SJSA1 (cell line): ENCODE measurements around the gene HIP1. TPM values are rescaled to one million over a fixed set of nuclear protein-coding genes. Genes with fewer than 3 reads are reported as not detected.
A peak's percentile ranks its signal among the peaks of the same experiment; 100 is the strongest.
"Not testable (repeated sequence)": the region's sequence is repeated elsewhere in the genome, so short reads cannot be mapped to it uniquely, and the experiment has no call there.

Experiments used
- DNase-seq, 2 experiments: peaks; one replicate each; pipeline ENCODE4 v3.0.0-alpha.2; 2015 to 2020; ENCODE audit warnings: low spot score in 2 of 2, low read depth in 1 of 2
- H3K27ac ChIP-seq: fragments of 250-450 bp; sonication (Bioruptor Pico); 2 replicates; pipeline ENCODE4 v1.5.1; 2020; ENCODE audit warnings: mild to moderate bottlenecking, moderate library complexity
- H3K27me3 ChIP-seq: fragments of 250-450 bp; sonication (Bioruptor Pico); replicated peaks from 2 replicates; pipeline ENCODE4 v1.5.1; 2020; ENCODE audit warnings: mild to moderate bottlenecking, moderate library complexity
- H3K36me3 ChIP-seq: fragments of 250-450 bp; sonication (Bioruptor Pico); 2 replicates; pipeline ENCODE4 v1.5.1; 2020; ENCODE audit warnings: mild to moderate bottlenecking
- H3K4me1 ChIP-seq: fragments of 250-450 bp; sonication (Bioruptor Pico); replicated peaks from 2 replicates; pipeline ENCODE4 v1.6.1; 2021; ENCODE audit warnings: mild to moderate bottlenecking
- H3K4me3 ChIP-seq: fragments of 250-450 bp; sonication (Bioruptor Pico); 2 replicates; pipeline ENCODE4 v1.5.1; 2020; ENCODE audit warnings: mild to moderate bottlenecking
- H3K9me3 ChIP-seq: fragments of 250-450 bp; sonication (Bioruptor Pico); replicated peaks from 2 replicates; pipeline ENCODE4 v1.5.1; 2020; ENCODE audit warnings: mild to moderate bottlenecking
- total RNA-seq: library from RNA; depleted of rRNA; stranded (reverse); fragments of >200 nt; shearing (Covaris generic); gene quantifications from 2 replicates; pipeline ENCODE4 v1.2.3, GENCODE V29; 2014

Gene HIP1
- total RNA-seq, 1 experiment from 2014 or later, result 24.7 TPM

- H3K4me1 ChIP-seq, result no peaks in the 10 kb centered on the region
- no peak overlapping the region for H3K4me3 ChIP-seq
- peaks cover 6% of the 10 kb centered on the region for H3K36me3 ChIP-seq
- H3K27ac ChIP-seq, result no peak overlapping the region
- DNase-seq, result no peak
- no peaks in the 10 kb centered on the region for H3K27me3 ChIP-seq
- no peaks in the 10 kb centered on the region for H3K9me3 ChIP-seq
These were observed 130.2 kb downstream of the HIP1 start for GRCh38 chr7:75608451-75609122.

- H3K36me3 ChIP-seq, result peaks cover 6% of the 10 kb centered on the region
- no peaks in the 10 kb centered on the region for H3K4me1 ChIP-seq
- no peaks in the 10 kb centered on the region for H3K27me3 ChIP-seq
- H3K9me3 ChIP-seq, result no peaks in the 10 kb centered on the region
- no peak overlapping the region for H3K4me3 ChIP-seq
- DNase-seq, result no peak
- no peak overlapping the region for H3K27ac ChIP-seq
These were observed 134.3 kb downstream of the HIP1 start for GRCh38 chr7:75604408-75604807.

- H3K27ac ChIP-seq, DNase-seq, H3K36me3 ChIP-seq, H3K4me1 ChIP-seq, H3K4me3 ChIP-seq, H3K27me3 ChIP-seq, H3K9me3 ChIP-seq: not testable (repeated sequence)
These were observed 135.9 kb downstream of the HIP1 start for GRCh38 chr7:75602831-75603230.

- Histone ChIP-seq H3K4me3 (no peak overlapping the region), H3K9me3 (no peaks in the 10 kb centered on the region), H3K36me3 (peaks cover 5% of the 10 kb centered on the region), H3K27ac (no peak overlapping the region), H3K4me1 (peaks cover 8% of the 10 kb centered on the region), H3K27me3 (no peaks in the 10 kb centered on the region)
- DNase-seq, result no peak
These were observed 137.2 kb downstream of the HIP1 start for GRCh38 chr7:75601539-75601938.

GRCh38 chr7:75600748-75601147 is 138.0 kb downstream of the HIP1 start:
- H3K9me3 ChIP-seq, H3K27ac ChIP-seq, H3K36me3 ChIP-seq, H3K4me3 ChIP-seq, H3K27me3 ChIP-seq, DNase-seq: not testable (repeated sequence)
- H3K4me1 ChIP-seq, result peaks cover 11% of the 10 kb centered on the region

- no peak for DNase-seq
- Histone ChIP-seq H3K27me3 (no peaks in the 10 kb centered on the region), H3K9me3 (no peaks in the 10 kb centered on the region), H3K4me3 (no peak overlapping the region), H3K4me1 (peaks cover 11% of the 10 kb centered on the region), H3K36me3 (peaks cover 8% of the 10 kb centered on the region), H3K27ac (no peak overlapping the region)
These were observed 139.4 kb downstream of the HIP1 start for GRCh38 chr7:75599244-75599781.

GRCh38 chr7:75596727-75597614 is 141.8 kb downstream of the HIP1 start:
- H3K27ac ChIP-seq, result no peak overlapping the region
- H3K27me3 ChIP-seq, result no peaks in the 10 kb centered on the region
- peaks cover 11% of the 10 kb centered on the region for H3K4me1 ChIP-seq
- peaks cover 13% of the 10 kb centered on the region for H3K36me3 ChIP-seq
- no peaks in the 10 kb centered on the region for H3K9me3 ChIP-seq
- no peak overlapping the region for H3K4me3 ChIP-seq
- peak in 1 of 2 experiments; percentile 19 for DNase-seq

- Histone ChIP-seq H3K27ac (no peak overlapping the region), H3K9me3 (no peaks in the 10 kb centered on the region), H3K27me3 (no peaks in the 10 kb centered on the region), H3K4me3 (no peak overlapping the region), H3K4me1 (peaks cover 11% of the 10 kb centered on the region), H3K36me3 (peaks cover 21% of the 10 kb centered on the region)
- no peak for DNase-seq
These were observed 143.0 kb downstream of the HIP1 start for GRCh38 chr7:75595766-75596165.

GRCh38 chr7:75593500-75594184 is 145.1 kb downstream of the HIP1 start:
- Histone ChIP-seq H3K36me3 (peaks cover 18% of the 10 kb centered on the region), H3K4me1 (peaks cover 11% of the 10 kb centered on the region)
- not testable (repeated sequence) for DNase-seq, H3K4me3 ChIP-seq, H3K27me3 ChIP-seq, H3K9me3 ChIP-seq, H3K27ac ChIP-seq

GRCh38 chr7:75591467-75592255 is 147.1 kb downstream of the HIP1 start:
- Histone ChIP-seq H3K27me3 (no peaks in the 10 kb centered on the region), H3K36me3 (peaks cover 16% of the 10 kb centered on the region), H3K4me1 (peaks cover 4% of the 10 kb centered on the region), H3K9me3 (no peaks in the 10 kb centered on the region), H3K4me3 (no peak overlapping the region), H3K27ac (no peak overlapping the region)
- no peak for DNase-seq

GRCh38 chr7:75590373-75591005 is 148.3 kb downstream of the HIP1 start:
- Histone ChIP-seq H3K27me3 (no peaks in the 10 kb centered on the region), H3K27ac (no peak overlapping the region), H3K36me3 (peaks cover 20% of the 10 kb centered on the region), H3K4me3 (no peak overlapping the region), H3K9me3 (no peaks in the 10 kb centered on the region), H3K4me1 (no peaks in the 10 kb centered on the region)
- no peak for DNase-seq

- Histone ChIP-seq H3K4me1 (no peaks in the 10 kb centered on the region), H3K36me3 (peaks cover 25% of the 10 kb centered on the region), H3K9me3 (no peaks in the 10 kb centered on the region), H3K4me3 (no peak overlapping the region), H3K27me3 (no peaks in the 10 kb centered on the region), H3K27ac (no peak overlapping the region)
- no peak for DNase-seq
These were observed 154.4 kb downstream of the HIP1 start for GRCh38 chr7:75584354-75584753.

- H3K9me3 ChIP-seq, result no peaks in the 10 kb centered on the region
- DNase-seq, result no peak
- H3K36me3 ChIP-seq, result peaks cover 28% of the 10 kb centered on the region
- no peaks in the 10 kb centered on the region for H3K27me3 ChIP-seq
- H3K27ac ChIP-seq, result no peak overlapping the region
- H3K4me1 ChIP-seq, result no peaks in the 10 kb centered on the region
- H3K4me3 ChIP-seq, result no peak overlapping the region
These were observed 155.5 kb downstream of the HIP1 start for GRCh38 chr7:75583255-75583654.
